Keratinocyte (primary cell): Measurements from ENCODE around the gene FAM135A.

Experiments
- CTCF ChIP-seq, 3 experiments: IDR thresholded peaks in 1 of 3; conservative IDR thresholded peaks in 1 of 3; optimal IDR thresholded peaks in 1 of 3; 2 replicates in 2 of 3; 3 replicates in 1 of 3; pipeline versions ENCODE3 to v1.5.1; 2011; ENCODE audit warnings: low read length in 3 of 3, mild to moderate bottlenecking in 3 of 3, moderate library complexity in 2 of 3, control low read depth in 1 of 3, inconsistent platforms in 1 of 3; ENCODE audit not compliant: insufficient read depth in 2 of 3; ENCODE audit errors: extremely low read depth in 1 of 3
- EZH2 ChIP-seq: IDR thresholded peaks from one replicate; pipeline ENCODE4 v1.6.1; 2012; ENCODE audit warnings: inconsistent platforms, mild to moderate bottlenecking, low read length, moderate library complexity

GRCh38 chr6:70506321-70506720, 93.0 kb downstream of the FAM135A start:
- TF ChIP-seq CTCF (optimal IDR thresholded peaks at IDR 0.05 in 1 of 3, IDR thresholded peaks at IDR 0.05 in 1 of 3, conservative IDR thresholded peaks at IDR 0.05 in 1 of 3; ENCODE audit: extremely low read depth in 1 of 3, insufficient read depth in 2 of 3, low read length in 3 of 3) (no peak), EZH2 (no peak)
